T47D (cell line): ENCODE results near the gene DPYD.

Source experiments
- DNase-seq, 2 experiments: peaks; one replicate each; pipeline versions ENCODE4 v3.0.0 to v3.0.0-alpha.2; 2011 to 2012; ENCODE audit warnings: low read depth in 1 of 2, low spot score in 1 of 2
- JUND ChIP-seq: IDR thresholded peaks from 2 replicates; pipeline ENCODE4 v1.6.1; 2012; ENCODE audit warnings: low read depth
- in situ Hi-C: cut with HindIII; loops from 2 replicates; pipeline ENCODE4 v1.10.0; 2016; ENCODE audit warnings: low sequenced_read_pairs, low pct_unique_long_range_greater_than_20kb

DPYD gene

GRCh38 chr1:97348599-97349265, 572.1 kb downstream of the DPYD start:
- in situ Hi-C loops, result no loop called here

GRCh38 chr1:97340951-97341350, 579.9 kb downstream of the DPYD start:
- in situ Hi-C loops, result no loop called here
- DNase-seq, result peak in 1 of 2 experiments; percentile 39
- TF ChIP-seq JUND, result no peak

More at GRCh38 chr1:97348599-97349265, 572.1 kb downstream of the DPYD start:
- no peak for TF ChIP-seq JUND
- no peak for DNase-seq

- no peak for TF ChIP-seq JUND
- in situ Hi-C loops, result no loop called here
- DNase-seq, result no peak
Observed at GRCh38 chr1:97338347-97338746, 582.5 kb downstream of the DPYD start.

DNA sequence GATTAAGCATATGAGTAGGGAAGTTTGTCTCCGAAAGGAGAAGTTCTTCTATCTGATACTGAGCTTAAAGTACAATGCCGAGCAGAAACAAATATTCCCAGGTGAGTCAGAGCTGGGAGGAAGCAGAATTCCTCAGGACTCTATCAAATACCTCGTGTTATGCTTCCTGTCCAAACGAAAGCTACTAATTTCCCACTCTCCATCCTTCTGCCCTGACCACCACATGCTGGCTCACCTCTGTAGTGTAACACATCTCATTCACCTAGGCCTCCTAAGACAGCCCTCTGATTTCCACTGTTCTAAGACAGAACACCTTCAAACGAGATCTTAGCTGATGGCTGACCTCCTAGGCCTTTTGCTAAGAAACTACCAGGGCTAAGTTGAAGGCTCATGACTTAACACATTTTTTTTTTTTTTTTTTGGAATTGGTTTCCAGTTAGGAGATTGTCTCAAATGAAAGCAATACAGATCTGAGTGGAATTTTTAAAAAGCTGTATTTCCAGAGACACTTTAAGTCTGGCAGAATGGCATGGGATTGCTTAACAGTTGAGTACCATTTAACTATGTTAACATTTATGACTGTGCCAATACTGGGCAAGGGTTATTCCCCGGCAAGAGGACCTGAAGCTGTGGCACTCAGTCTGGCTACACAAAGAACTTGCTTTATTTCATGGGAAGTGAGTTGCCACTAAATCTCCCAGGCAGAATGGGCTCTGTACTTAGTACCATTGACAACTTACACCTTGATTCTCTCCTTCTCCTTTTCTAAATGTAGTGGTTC, 583.4 kb downstream of the DPYD start:
- no peak for TF ChIP-seq JUND
- in situ Hi-C loops, result no loop called here
- no peak for DNase-seq

DNA sequence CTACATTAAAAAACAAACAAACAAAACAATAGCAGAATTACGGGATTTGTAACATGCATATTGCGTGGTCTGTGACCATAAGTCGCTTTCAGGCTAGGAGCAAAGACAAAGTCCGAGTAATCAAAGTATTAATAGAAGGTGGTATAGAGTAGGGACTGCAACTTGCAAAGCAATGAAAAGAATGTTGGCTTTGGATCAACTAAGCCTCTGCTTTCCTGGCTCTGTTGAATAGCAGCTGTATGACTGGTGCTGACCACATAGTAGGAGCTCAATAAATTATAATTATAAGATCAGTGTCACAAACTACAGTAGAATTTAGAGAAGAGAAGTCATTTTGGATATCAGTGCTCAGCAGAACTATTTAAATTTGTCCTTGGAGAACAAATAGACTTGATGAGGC, 586.4 kb downstream of the DPYD start:
- in situ Hi-C loops, result no loop called here
- TF ChIP-seq JUND, result no peak
- peak in 1 of 2 experiments; percentile 3 for DNase-seq

DNA sequence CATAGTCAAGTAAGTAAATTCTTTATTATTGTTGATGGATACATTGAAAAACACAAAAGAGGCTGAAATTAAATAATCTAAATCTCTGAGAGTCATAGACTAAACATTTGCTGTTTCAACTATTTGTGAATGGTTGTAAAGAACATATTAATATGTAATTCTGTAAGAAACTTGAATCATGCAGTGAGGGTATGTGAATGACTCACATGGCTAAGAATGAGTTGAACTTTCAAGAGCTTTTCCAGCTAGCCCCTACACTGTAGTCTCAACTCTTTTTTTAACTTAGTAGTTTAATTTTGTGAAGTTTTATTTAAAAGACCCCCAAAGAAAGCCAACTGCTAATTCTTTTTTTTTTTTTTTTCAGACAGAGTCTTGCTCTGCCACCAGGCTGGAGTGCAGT, 588.1 kb downstream of the DPYD start:
- in situ Hi-C loops, result no loop called here
- no peak for TF ChIP-seq JUND

DNA sequence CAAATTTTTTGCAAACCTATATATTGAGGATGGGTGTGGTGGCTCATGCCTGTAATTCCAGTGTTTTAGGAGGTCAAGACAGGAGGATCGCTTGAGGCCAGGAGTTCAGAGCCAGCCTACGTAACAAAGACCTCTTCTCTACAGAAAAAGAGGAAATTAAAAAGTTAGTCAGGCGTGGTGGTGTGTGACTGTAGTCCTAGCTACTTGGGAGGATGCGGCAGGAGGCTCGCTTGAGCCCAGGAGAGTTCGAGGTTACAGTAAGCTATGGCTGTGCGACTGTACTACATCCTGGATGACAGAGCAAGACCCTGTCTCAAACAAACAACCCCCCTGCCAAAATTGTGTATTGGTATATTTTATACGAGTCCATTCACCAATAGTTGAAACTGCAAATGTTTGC, 589.7 kb downstream of the DPYD start:
- in situ Hi-C loops, result no loop called here
- TF ChIP-seq JUND, result no peak
- no peak for DNase-seq

More for the DNA sequence above, 588.1 kb downstream of the DPYD start:
- DNase-seq, result no peak

GRCh38 chr1:97314685-97315084, 606.1 kb downstream of the DPYD start:
- DNase-seq, result no peak
- in situ Hi-C loops, result no loop called here
- TF ChIP-seq JUND, result no peak

- TF ChIP-seq JUND, result no peak
- in situ Hi-C loops, result no loop called here
- DNase-seq, result no peak
Observed at GRCh38 chr1:97308131-97308530, 612.7 kb downstream of the DPYD start.

DNA sequence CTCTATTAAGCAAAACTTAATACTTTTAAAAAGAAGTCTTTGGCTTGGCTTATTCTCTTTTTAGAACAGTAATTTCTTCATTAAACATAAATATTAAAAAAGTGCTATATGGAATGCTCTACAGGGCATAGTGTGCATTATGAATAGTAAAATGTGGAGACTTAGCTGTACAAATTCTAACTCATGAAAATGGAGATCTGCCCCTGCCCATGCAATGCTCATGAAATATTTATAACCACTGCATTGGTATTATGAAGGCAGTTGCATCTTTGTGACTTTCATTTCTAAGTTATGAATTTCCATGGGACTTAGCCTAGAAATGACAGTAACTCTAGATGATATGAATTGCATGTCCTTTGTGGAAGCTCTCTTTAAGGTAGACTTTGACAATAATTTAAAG, 613.3 kb downstream of the DPYD start:
- TF ChIP-seq JUND, result no peak
- in situ Hi-C loops, result no loop called here
- no peak for DNase-seq

- in situ Hi-C loops, result no loop called here
- TF ChIP-seq JUND, result no peak
- DNase-seq, result no peak
Observed at GRCh38 chr1:97307151-97307550, 613.7 kb downstream of the DPYD start.

DNA sequence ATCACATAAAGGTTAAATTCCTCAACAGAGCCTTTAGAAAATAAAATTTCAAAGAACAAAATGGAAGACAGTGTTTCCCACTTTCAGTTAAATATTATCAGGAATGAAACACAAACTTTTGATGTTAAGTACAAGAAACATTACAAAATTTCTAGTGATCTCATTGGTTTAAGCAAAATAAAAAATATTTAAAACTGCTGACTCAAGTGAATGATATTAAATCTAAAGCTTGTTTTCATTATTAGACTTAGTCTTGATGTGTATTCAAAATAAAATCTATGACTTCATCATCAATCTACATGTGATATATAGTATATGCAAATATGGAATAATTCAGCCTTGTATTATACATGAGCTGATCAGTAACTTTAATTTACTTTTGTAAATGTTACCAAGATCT, 614.3 kb downstream of the DPYD start:
- in situ Hi-C loops, result no loop called here
- DNase-seq, result no peak
- TF ChIP-seq JUND, result no peak

DNA sequence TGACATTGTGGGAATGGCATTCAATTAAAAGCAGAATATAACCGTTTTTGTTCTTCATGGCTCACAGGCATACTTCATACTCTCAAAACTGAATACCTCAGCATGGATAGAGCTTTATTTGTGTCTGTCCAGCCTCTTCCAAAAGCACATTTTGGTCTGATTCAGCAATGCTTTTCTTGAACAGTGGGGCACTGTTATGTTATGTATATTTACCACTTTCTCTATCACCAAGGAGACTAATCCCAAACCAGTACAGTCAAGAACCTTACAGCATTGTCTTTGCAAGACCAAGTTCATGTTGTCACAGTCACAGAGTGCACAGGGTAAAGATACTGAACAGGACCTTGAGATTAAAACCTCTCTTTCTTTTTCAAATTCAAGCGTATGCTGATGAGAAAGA, 616.5 kb downstream of the DPYD start:
- in situ Hi-C loops, result no loop called here
- no peak for TF ChIP-seq JUND
- no peak for DNase-seq
